H9 (cell line): ENCODE results near the gene CAB39. TPM values are rescaled to one million over a fixed set of nuclear protein-coding genes. Genes with fewer than 3 reads are reported as not detected.

Experiments used
- DNase-seq: peaks from one replicate; pipeline ENCODE4 v3.0.0-alpha.2; 2017
- H2AFZ ChIP-seq: one replicate; pipeline ENCODE4 v1.6.1; 2013; ENCODE audit warnings: mild to moderate bottlenecking, low read length, control low read depth, moderate library complexity
- H2AK5ac ChIP-seq: 2 replicates; pipeline ENCODE4 v1.6.1; 2013; ENCODE audit warnings: low read length, control low read depth, mixed read lengths; ENCODE audit not compliant: insufficient read length
- H2BK120ac ChIP-seq: one replicate; pipeline ENCODE4 v1.6.1; 2013; ENCODE audit warnings: low read depth, mild to moderate bottlenecking, low read length, control low read depth, inconsistent platforms; ENCODE audit not compliant: poor library complexity, severe bottlenecking
- H2BK12ac ChIP-seq: 2 replicates; pipeline ENCODE4 v1.6.1; 2013; ENCODE audit warnings: low read length, control low read depth, mixed read lengths, low read depth; ENCODE audit not compliant: insufficient read length
- H2BK15ac ChIP-seq: 2 replicates; pipeline ENCODE4 v1.6.1; 2013; ENCODE audit warnings: low read depth, low read length, control low read depth
- H2BK20ac ChIP-seq: one replicate; pipeline ENCODE4 v1.6.1; 2013; ENCODE audit warnings: low read depth, mild to moderate bottlenecking, low read length, control low read depth, inconsistent platforms; ENCODE audit not compliant: poor library complexity, severe bottlenecking
- H2BK5ac ChIP-seq: 2 replicates; pipeline ENCODE4 v1.6.1; 2013; ENCODE audit warnings: low read length, control low read depth, mixed read lengths; ENCODE audit not compliant: insufficient read length
- H3K14ac ChIP-seq: 2 replicates; pipeline ENCODE4 v1.6.1; 2013; ENCODE audit warnings: low read length, control low read depth; ENCODE audit not compliant: insufficient read depth
- H3K18ac ChIP-seq: 2 replicates; pipeline ENCODE4 v1.6.1; 2013; ENCODE audit warnings: low read depth, mild to moderate bottlenecking, mixed read lengths, low read length, control low read depth; ENCODE audit not compliant: insufficient read length
- H3K23ac ChIP-seq: 2 replicates; pipeline ENCODE4 v1.6.1; 2013; ENCODE audit warnings: low read length, control low read depth, mixed read lengths, low read depth; ENCODE audit not compliant: insufficient read length
- H3K23me2 ChIP-seq: 2 replicates; pipeline ENCODE4 v1.6.1; 2013; ENCODE audit warnings: low read depth, mild to moderate bottlenecking, mixed read lengths, low read length, control low read depth; ENCODE audit not compliant: insufficient read length, poor library complexity, severe bottlenecking
- H3K27ac ChIP-seq: 2 replicates; pipeline ENCODE4 v1.5.1; 2013; ENCODE audit warnings: low read length, control low read depth, mixed read lengths, low read depth; ENCODE audit not compliant: insufficient read length
- H3K27me3 ChIP-seq: 2 replicates; pipeline ENCODE4 v1.6.1; 2013; ENCODE audit warnings: low read length, control low read depth, inconsistent platforms; ENCODE audit not compliant: insufficient read depth
- H3K4ac ChIP-seq: 2 replicates; pipeline ENCODE4 v1.6.1; 2013; ENCODE audit warnings: low read depth, mild to moderate bottlenecking, control low read depth, inconsistent platforms, low read length, moderate library complexity
- H3K4me1 ChIP-seq: 2 replicates; pipeline ENCODE4 v1.6.1; 2013; ENCODE audit warnings: low read length, control low read depth, inconsistent platforms; ENCODE audit not compliant: insufficient read depth
- H3K4me2 ChIP-seq: 2 replicates; pipeline ENCODE4 v1.6.1; 2013; ENCODE audit warnings: low read length, control low read depth, mixed read lengths; ENCODE audit not compliant: insufficient read length, insufficient read depth
- H3K56ac ChIP-seq: 2 replicates; pipeline ENCODE4 v1.6.1; 2013; ENCODE audit warnings: low read depth, mild to moderate bottlenecking, mixed read lengths, low read length, control low read depth; ENCODE audit not compliant: insufficient read length
- H3K79me1 ChIP-seq: 2 replicates; pipeline ENCODE4 v1.6.1; 2013; ENCODE audit warnings: low read depth, mild to moderate bottlenecking, moderate library complexity, low read length, control low read depth, inconsistent platforms; ENCODE audit not compliant: insufficient read depth, poor library complexity, severe bottlenecking
- H3K79me2 ChIP-seq: 2 replicates; pipeline ENCODE4 v1.6.1; 2013; ENCODE audit warnings: low read length, control low read depth, inconsistent platforms; ENCODE audit not compliant: insufficient read depth
- H3K9ac ChIP-seq: 2 replicates; pipeline ENCODE4 v1.6.1; 2013; ENCODE audit warnings: low read length, control low read depth, mixed read lengths; ENCODE audit not compliant: insufficient read length; ENCODE audit errors: extremely low read depth
- H3K9me3 ChIP-seq: one replicate; pipeline ENCODE4 v1.6.1; 2013; ENCODE audit warnings: low read depth, low read length, inconsistent platforms; ENCODE audit not compliant: control insufficient read depth
- H3T11ph ChIP-seq: one replicate; pipeline ENCODE4 v1.6.1; 2013; ENCODE audit warnings: mild to moderate bottlenecking, low read length, control low read depth, inconsistent platforms
- H4K20me1 ChIP-seq: one replicate; pipeline ENCODE4 v1.6.1; 2013; ENCODE audit not compliant: control insufficient read depth, insufficient read length, insufficient read depth
- H4K5ac ChIP-seq: 2 replicates; pipeline ENCODE4 v1.6.1; 2013; ENCODE audit warnings: low read depth, mild to moderate bottlenecking, mixed read lengths, low read length, control low read depth; ENCODE audit not compliant: insufficient read length
- H4K8ac ChIP-seq: replicated peaks from 2 replicates; pipeline ENCODE4 v1.6.1; 2013; ENCODE audit warnings: low read length, control low read depth, mixed read lengths, low read depth; ENCODE audit not compliant: insufficient read length
- H4K91ac ChIP-seq: 2 replicates; pipeline ENCODE4 v1.6.1; 2013; ENCODE audit warnings: low read depth, mild to moderate bottlenecking, moderate library complexity, mixed read lengths, low read length, control low read depth; ENCODE audit not compliant: insufficient read length
- H3K27ac Mint-ChIP-seq, 3 experiments: 2 replicates in 2 of 3; 3 replicates in 1 of 3; pipeline ENCODE4 v1.8.0; 2020 to 2021; ENCODE audit warnings: mixed read lengths in 3 of 3, mild to moderate bottlenecking in 1 of 3, moderate library complexity in 1 of 3
- H3K27me3 Mint-ChIP-seq: 2 replicates; pipeline ENCODE4 v1.8.0; 2021; ENCODE audit warnings: low read depth, mild to moderate bottlenecking, moderate library complexity, mixed read lengths
- H3K36me3 Mint-ChIP-seq, 3 experiments: 2 replicates in 2 of 3; 3 replicates in 1 of 3; pipeline ENCODE4 v1.8.0; 2020 to 2021; ENCODE audit warnings: low read depth in 3 of 3, mixed read lengths in 3 of 3; ENCODE audit not compliant: insufficient read depth in 1 of 3
- H3K4me1 Mint-ChIP-seq, 2 experiments: 2 replicates each; pipeline ENCODE4 v1.8.0; 2020; ENCODE audit warnings: mixed read lengths in 2 of 2
- H3K4me3 Mint-ChIP-seq, 2 experiments: 2 replicates in 1 of 2; 3 replicates in 1 of 2; pipeline ENCODE4 v1.8.0; 2020 to 2021; ENCODE audit warnings: mild to moderate bottlenecking in 2 of 2, mixed read lengths in 2 of 2, moderate library complexity in 1 of 2
- H3K9me3 Mint-ChIP-seq, 2 experiments: 2 replicates in 1 of 2; 3 replicates in 1 of 2; pipeline ENCODE4 v1.8.0; 2020; ENCODE audit warnings: mild to moderate bottlenecking in 2 of 2, mixed read lengths in 2 of 2, moderate library complexity in 1 of 2
- WGBS: extraction: QIAGEN DNeasy Blood & Tissue Kit; methylation state at CpG from one replicate; pipeline ENCODE4 v1.1.7; 2013; ENCODE audit warnings: missing lambda C conversion rate, low lambda C conversion rate, mixed read lengths; ENCODE audit not compliant: insufficient read length; ENCODE audit errors: extremely low coverage; 5-methylcytosine and 5-hydroxymethylcytosine counted together
- total RNA-seq: library from RNA; stranded (reverse); gene quantifications from 2 replicates; pipeline ENCODE4 v1.2.1, GENCODE V29; 2021
- TF ChIP-seq, protein P1 (sequence below): fragments of 200-600 bp; sonication (generic); conservative IDR thresholded peaks from 3 replicates; pipeline ENCODE4 v1.8.0; 2021; ENCODE audit warnings: antibody characterized with exemption, mild to moderate bottlenecking

CAB39 gene
- total RNA-seq, 1 experiment from 2014 or later: 42.7 TPM

DNA sequence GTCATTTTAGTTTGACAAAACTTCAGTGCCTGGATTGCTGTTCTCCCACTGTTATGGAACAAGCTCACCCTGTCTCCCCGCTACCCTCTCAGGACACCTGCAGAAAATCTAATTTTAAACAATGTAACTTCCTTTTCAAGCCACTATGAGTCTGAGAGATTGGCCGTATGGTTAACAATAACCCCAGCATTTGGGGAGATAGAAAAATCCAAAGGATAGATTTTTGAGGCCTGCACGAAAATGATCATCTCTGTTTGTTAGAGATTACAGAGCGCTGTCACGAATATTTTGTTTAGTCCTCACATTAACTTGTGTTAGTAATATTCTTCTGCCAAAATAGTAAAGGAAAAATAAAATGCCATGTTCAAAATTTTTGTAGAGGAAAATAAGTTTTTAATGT is 24.7 kb downstream of the CAB39 start:
- no peak overlapping the region for H3K18ac ChIP-seq
- H3K9me3 Mint-ChIP-seq: no peaks in the 10 kb centered on the region
- peaks cover 12 to 23% of the 10 kb centered on the region in 2 experiments for H3K4me1 Mint-ChIP-seq
- no peaks in the 10 kb centered on the region for H4K20me1 ChIP-seq
- H3K9me3 ChIP-seq: no peaks in the 10 kb centered on the region
- H3K36me3 Mint-ChIP-seq: peaks cover 0 to 6% (median 0%) of the 10 kb centered on the region in 3 experiments; a peak in 2 of 7 replicates
- H3K4me3 Mint-ChIP-seq: no peak overlapping the region
- H3K9ac ChIP-seq: no peak overlapping the region
- peaks cover 6% of the 10 kb centered on the region for H3K79me1 ChIP-seq
- H4K8ac ChIP-seq: no peak overlapping the region
- no peak overlapping the region for H2BK15ac ChIP-seq
- H2AK5ac ChIP-seq: no peak overlapping the region
- peaks cover 6% of the 10 kb centered on the region; the same call in 1 of the 2 replicates for H3K79me2 ChIP-seq
- H3T11ph ChIP-seq: no peak overlapping the region
- no peak overlapping the region for H3K4ac ChIP-seq
- no peak overlapping the region for H2BK5ac ChIP-seq
- H3K4me1 ChIP-seq: no peaks in the 10 kb centered on the region
- no peaks in the 10 kb centered on the region for H3K23me2 ChIP-seq
- H3K56ac ChIP-seq: no peak overlapping the region
- TF ChIP-seq, protein P1, sequence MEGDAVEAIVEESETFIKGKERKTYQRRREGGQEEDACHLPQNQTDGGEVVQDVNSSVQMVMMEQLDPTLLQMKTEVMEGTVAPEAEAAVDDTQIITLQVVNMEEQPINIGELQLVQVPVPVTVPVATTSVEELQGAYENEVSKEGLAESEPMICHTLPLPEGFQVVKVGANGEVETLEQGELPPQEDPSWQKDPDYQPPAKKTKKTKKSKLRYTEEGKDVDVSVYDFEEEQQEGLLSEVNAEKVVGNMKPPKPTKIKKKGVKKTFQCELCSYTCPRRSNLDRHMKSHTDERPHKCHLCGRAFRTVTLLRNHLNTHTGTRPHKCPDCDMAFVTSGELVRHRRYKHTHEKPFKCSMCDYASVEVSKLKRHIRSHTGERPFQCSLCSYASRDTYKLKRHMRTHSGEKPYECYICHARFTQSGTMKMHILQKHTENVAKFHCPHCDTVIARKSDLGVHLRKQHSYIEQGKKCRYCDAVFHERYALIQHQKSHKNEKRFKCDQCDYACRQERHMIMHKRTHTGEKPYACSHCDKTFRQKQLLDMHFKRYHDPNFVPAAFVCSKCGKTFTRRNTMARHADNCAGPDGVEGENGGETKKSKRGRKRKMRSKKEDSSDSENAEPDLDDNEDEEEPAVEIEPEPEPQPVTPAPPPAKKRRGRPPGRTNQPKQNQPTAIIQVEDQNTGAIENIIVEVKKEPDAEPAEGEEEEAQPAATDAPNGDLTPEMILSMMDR: no peak
- H3K27me3 ChIP-seq: no peaks in the 10 kb centered on the region
- no peak overlapping the region for H2BK12ac ChIP-seq
- no peaks in the 10 kb centered on the region for H3K27me3 Mint-ChIP-seq
- no peak overlapping the region for H2BK120ac ChIP-seq
- WGBS: no CpG with 5 or more reads among the region's 5 CpGs
- H4K5ac ChIP-seq: no peak overlapping the region
- H3K27ac ChIP-seq: no peak overlapping the region
- H3K23ac ChIP-seq: no peak overlapping the region
- H2AFZ ChIP-seq: no peak overlapping the region
- DNase-seq: no peak
- H3K27ac Mint-ChIP-seq: no peak overlapping the region; a peak in 1 of 7 replicates
- H3K4me2 ChIP-seq: no peak overlapping the region
- H3K14ac ChIP-seq: no peak overlapping the region
- H2BK20ac ChIP-seq: no peak overlapping the region
- no peak overlapping the region for H4K91ac ChIP-seq
